GM18867 (cell line): ENCODE data around the gene MEGF9.

Experiments
- ATAC-seq: cut with Tn5 transposase; IDR thresholded peaks from one replicate; pipeline ENCODE4 v1.9.1; 2021; ENCODE audit warnings: mild to moderate bottlenecking, moderate library complexity; ENCODE audit not compliant: unreplicated experiment

MEGF9 gene

GRCh38 chr9:120707170-120707569, 7.1 kb downstream of the MEGF9 start:
- ATAC-seq: no peak

- no peak for ATAC-seq
Observed at GRCh38 chr9:120705174-120705573, 9.1 kb downstream of the MEGF9 start.

- no peak for ATAC-seq
Observed at GRCh38 chr9:120702075-120702474, 12.2 kb downstream of the MEGF9 start.

- no peak for ATAC-seq
Observed at GRCh38 chr9:120701248-120701647, 13.0 kb downstream of the MEGF9 start.

- no peak for ATAC-seq
Observed at GRCh38 chr9:120698766-120699165, 15.5 kb downstream of the MEGF9 start.

- no peak for ATAC-seq
Observed at GRCh38 chr9:120697448-120697847, 16.8 kb downstream of the MEGF9 start.

- ATAC-seq: no peak
Observed at GRCh38 chr9:120696551-120697230, 17.6 kb downstream of the MEGF9 start.

- ATAC-seq: no peak
Observed at GRCh38 chr9:120694559-120694958, 19.7 kb downstream of the MEGF9 start.

GRCh38 chr9:120693700-120694008, 20.6 kb downstream of the MEGF9 start:
- no peak for ATAC-seq

GRCh38 chr9:120692901-120693699, 21.2 kb downstream of the MEGF9 start:
- peak; percentile 64 for ATAC-seq

- no peak for ATAC-seq
Observed at GRCh38 chr9:120690372-120690771, 23.9 kb downstream of the MEGF9 start.

GRCh38 chr9:120689860-120690259, 24.4 kb downstream of the MEGF9 start:
- no peak for ATAC-seq

- no peak for ATAC-seq
Observed at GRCh38 chr9:120688758-120689157, 25.5 kb downstream of the MEGF9 start.

GRCh38 chr9:120683150-120683549, 31.1 kb downstream of the MEGF9 start:
- ATAC-seq: no peak

- ATAC-seq: no peak
Observed at GRCh38 chr9:120681121-120681520, 33.1 kb downstream of the MEGF9 start.

GRCh38 chr9:120680579-120680978, 33.7 kb downstream of the MEGF9 start:
- no peak for ATAC-seq

GRCh38 chr9:120680161-120680560, 34.1 kb downstream of the MEGF9 start:
- no peak for ATAC-seq

GRCh38 chr9:120677965-120678364, 36.3 kb downstream of the MEGF9 start:
- no peak for ATAC-seq

GRCh38 chr9:120676767-120677402, 37.4 kb downstream of the MEGF9 start:
- no peak for ATAC-seq

GRCh38 chr9:120668399-120668798, 45.9 kb downstream of the MEGF9 start:
- ATAC-seq: no peak

- no peak for ATAC-seq
Observed at GRCh38 chr9:120663950-120664349, 50.3 kb downstream of the MEGF9 start.

GRCh38 chr9:120663380-120663779, 50.9 kb downstream of the MEGF9 start:
- ATAC-seq: no peak
